ENCODE measurements around the gene NT5C. TPM values are rescaled to one million over a fixed set of nuclear protein-coding genes. Genes with fewer than 3 reads are reported as not detected.

Gene NT5C
- total RNA-seq, 4 donors from 2014 or later, result 162 to 247 (median 208) TPM

DNA sequence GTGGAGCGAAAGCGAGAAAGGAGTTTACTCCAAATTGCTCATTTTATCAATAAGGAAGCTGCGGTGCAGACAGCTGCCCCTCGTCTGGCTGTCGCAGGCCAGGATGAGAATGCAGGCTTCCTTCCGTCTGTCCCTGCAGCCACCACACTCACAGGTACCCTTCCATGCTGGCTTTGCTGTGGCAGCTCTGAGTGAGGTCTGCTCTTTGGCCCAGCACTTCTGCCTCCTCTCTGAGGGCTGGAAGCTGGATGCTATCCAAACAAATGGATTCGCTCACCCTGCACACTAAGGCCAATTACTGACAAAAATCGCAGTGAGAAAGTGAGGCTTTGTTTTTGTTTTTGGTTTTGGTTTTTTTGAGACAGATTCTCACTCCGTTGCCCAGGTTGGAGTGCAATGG, 14.8 kb downstream of the NT5C start:
- Histone ChIP-seq H3K4me3 (no peak overlapping the region), H3K27me3 (no peaks in the 10 kb centered on the region), H3K4me1 (peaks cover 11 to 58% (median 31%) of the 10 kb centered on the region in 4 donors), H3K27ac (peak overlapping the region in 2 of 4 donors; percentile 7 to 88), H3K36me3 (no peaks in the 10 kb centered on the region), H3K9me3 (no peaks in the 10 kb centered on the region)
- no peak for DNase-seq
- intact Hi-C loops (cut with DNase I; ENCODE audit: low total_unique reads), result loop anchor here (10.0 kb wide), 1 partner anchor 288 kb away; the partner anchor contains the start of gene GRB2
- in situ Hi-C loops (cut with MboI; ENCODE audit: low pct_ligation_motif_present in 1 of 4, low pct_unique_long_range_greater_than_20kb in 1 of 4, low sequenced_read_pairs in 3 of 4), result loop anchor here (10.0 kb wide), 2 partner anchors 58 to 88 kb away; partner anchors contain the start of gene NUP85 (in 1 of the 4)
- WGBS, 2 donors (ENCODE audit: low coverage in 1 of 2), result 78% methylated on average over 9 of the region's 9 CpGs; no CpG with 5 or more reads in 1 of the 2 donors
- TF ChIP-seq EP300 (IDR thresholded peaks at IDR 0.05; ENCODE audit: low read depth) (no peak), POLR2AphosphoS5 (IDR thresholded peaks at IDR 0.05) (no peak), POLR2A (IDR thresholded peaks at IDR 0.05) (no peak), CTCF (IDR thresholded peaks at IDR 0.05) (no peak)

- TF ChIP-seq POLR2AphosphoS5 (IDR thresholded peaks at IDR 0.05), result no peak
- no peak for TF ChIP-seq CTCF (IDR thresholded peaks at IDR 0.05)
- TF ChIP-seq POLR2A (IDR thresholded peaks at IDR 0.05), result no peak
- TF ChIP-seq EP300 (IDR thresholded peaks at IDR 0.05; ENCODE audit: low read depth), result no peak
- intact Hi-C loops (cut with DNase I; ENCODE audit: low total_unique reads), result loop anchor here (10.0 kb wide), 1 partner anchor 289 kb away; the partner anchor contains the start of gene GRB2
- Histone ChIP-seq H3K4me1 (peaks cover 11 to 69% (median 35%) of the 10 kb centered on the region in 4 donors), H3K27me3 (no peaks in the 10 kb centered on the region), H3K36me3 (no peaks in the 10 kb centered on the region), H3K4me3 (no peak overlapping the region), H3K9me3 (no peaks in the 10 kb centered on the region), H3K27ac (no peak overlapping the region)
- in situ Hi-C loops (cut with MboI; ENCODE audit: low pct_ligation_motif_present in 1 of 4, low pct_unique_long_range_greater_than_20kb in 1 of 4, low sequenced_read_pairs in 3 of 4), result loop anchor here (10.0 kb wide), 2 partner anchors 59 to 89 kb away; partner anchors contain the start of gene NUP85 (in 1 of the 4)
- no peak for DNase-seq
Observed at GRCh38 chr17:75115555-75115954, 16.0 kb downstream of the NT5C start.

GRCh38 chr17:75114552-75115314, 16.8 kb downstream of the NT5C start:
- Histone ChIP-seq H3K27ac (peak overlapping the region; percentile 85 to 94 (median 88)), H3K27me3 (no peaks in the 10 kb centered on the region), H3K36me3 (no peaks in the 10 kb centered on the region), H3K9me3 (no peaks in the 10 kb centered on the region), H3K4me1 (peaks cover 8 to 63% (median 32%) of the 10 kb centered on the region in 4 donors), H3K4me3 (peak overlapping the region; percentile 24 to 61 (median 44))
- TF ChIP-seq CTCF (IDR thresholded peaks at IDR 0.05) (no peak), POLR2AphosphoS5 (IDR thresholded peaks at IDR 0.05) (no peak), POLR2A (IDR thresholded peaks at IDR 0.05) (no peak), EP300 (IDR thresholded peaks at IDR 0.05; ENCODE audit: low read depth) (no peak)
- no peak for DNase-seq
- in situ Hi-C loops (cut with MboI; ENCODE audit: low pct_ligation_motif_present in 1 of 4, low pct_unique_long_range_greater_than_20kb in 1 of 4, low sequenced_read_pairs in 3 of 4) (loop anchor here (10.0 kb wide), 2 partner anchors 60 to 90 kb away; partner anchors contain the start of gene NUP85 (in 1 of the 4)), intact Hi-C loops (cut with DNase I; ENCODE audit: low total_unique reads) (loop anchor here (5.0 to 10.0 kb wide), 3 partner anchors 58 to 290 kb away; partner anchors contain the start of gene GRB2)
- WGBS, 2 donors (ENCODE audit: low coverage in 1 of 2), result 28 to 53% methylated on average over 12 to 18 of the region's 19 CpGs

DNA sequence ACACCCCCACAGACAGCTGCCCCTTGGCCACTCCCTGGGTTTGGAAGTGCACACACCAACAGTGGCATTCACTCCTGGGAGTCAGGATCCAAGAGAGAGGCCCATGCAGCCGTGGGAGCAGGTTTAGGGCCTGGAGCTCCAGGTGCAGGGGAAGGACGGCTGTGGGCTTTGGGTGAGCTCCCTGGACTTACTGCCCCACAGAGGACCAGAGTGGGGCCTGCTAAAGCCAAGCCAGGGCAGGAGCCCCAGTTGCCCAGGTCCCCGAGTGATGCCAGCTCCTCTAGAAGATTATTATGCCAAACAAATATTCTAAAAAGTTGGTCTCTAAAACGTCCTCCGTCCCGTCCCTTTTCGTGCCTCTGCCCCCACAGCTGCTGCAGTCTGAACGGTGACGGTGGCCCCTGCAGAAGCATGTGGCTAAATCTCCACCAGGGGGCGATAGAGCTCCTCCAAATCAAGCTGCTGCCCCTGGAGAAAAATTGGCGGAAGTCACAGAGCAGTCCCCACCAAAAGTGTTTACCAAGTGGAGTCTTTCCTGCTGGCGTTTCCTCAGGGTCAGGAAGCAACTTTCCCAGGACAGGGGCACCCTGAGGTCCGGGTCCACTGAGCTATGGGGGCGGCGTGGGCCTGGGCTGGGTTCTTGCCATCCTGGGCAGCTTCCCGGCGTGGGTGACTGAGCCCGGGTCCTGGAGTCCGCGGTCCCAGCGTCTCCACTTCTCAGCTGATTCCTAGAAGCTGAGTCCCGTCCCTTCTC, 17.6 kb downstream of the NT5C start:
- WGBS, 2 donors (ENCODE audit: low coverage in 1 of 2), result 0 to 1% methylated on average over 4 to 22 of the region's 22 CpGs
- Histone ChIP-seq H3K27ac (peak overlapping the region; percentile 85 to 94 (median 88)), H3K9me3 (no peaks in the 10 kb centered on the region), H3K27me3 (no peaks in the 10 kb centered on the region), H3K36me3 (no peaks in the 10 kb centered on the region), H3K4me3 (peak overlapping the region; percentile 24 to 61 (median 44)), H3K4me1 (peaks cover 12 to 67% (median 37%) of the 10 kb centered on the region in 4 donors)
- TF ChIP-seq CTCF (IDR thresholded peaks at IDR 0.05), result peak; percentile 94 to 99 (median 96)
- TF ChIP-seq POLR2A (IDR thresholded peaks at IDR 0.05), result peak; percentile 42
- no peak for TF ChIP-seq EP300 (IDR thresholded peaks at IDR 0.05; ENCODE audit: low read depth)
- TF ChIP-seq POLR2AphosphoS5 (IDR thresholded peaks at IDR 0.05), result peak in 1 of 3 donors; percentile 47
- intact Hi-C loops (cut with DNase I; ENCODE audit: low total_unique reads), result loop anchor here (5.0 to 10.0 kb wide), 3 partner anchors 58 to 291 kb away; partner anchors contain the start of gene GRB2
- in situ Hi-C loops (cut with MboI; ENCODE audit: low pct_ligation_motif_present in 1 of 4, low pct_unique_long_range_greater_than_20kb in 1 of 4, low sequenced_read_pairs in 3 of 4), result loop anchor here (10.0 kb wide), 2 partner anchors 61 to 91 kb away; partner anchors contain the start of gene NUP85 (in 1 of the 4)
- DNase-seq, result peak; percentile 94

Measured in transverse colon (tissue), 4 donors.